HepG2 (cell line): ENCODE results near the gene FCN3. TPM values are rescaled to one million over a fixed set of nuclear protein-coding genes. Genes with fewer than 3 reads are reported as not detected.

ENCODE experiments used
- EHMT2 ChIP-seq: fragments of 200-600 bp; sonication (generic); IDR thresholded peaks from 2 replicates; pipeline ENCODE4 v1.7.0; 2017; ENCODE audit warnings: antibody characterized with exemption, low read depth, low read length, borderline replicate concordance
- EP300 ChIP-seq, 3 experiments: sonication (generic) in 1 of 3; formaldehyde crosslinking in 1 of 3; IDR thresholded peaks; 2 replicates each; pipeline versions ENCODE4 v1.5.1 to v1.6.1; 2011 to 2020; ENCODE audit warnings: low read depth in 2 of 3, low read length in 2 of 3, borderline replicate concordance in 1 of 3, improper control_type of control experiment in 1 of 3, mild to moderate bottlenecking in 1 of 3, missing genetic modification reagents in 1 of 3, moderate library complexity in 1 of 3
- FOSL1 ChIP-seq: sonication (generic); formaldehyde crosslinking; IDR thresholded peaks from 2 replicates; pipeline ENCODE4 v1.9.0; 2021; ENCODE audit warnings: missing genetic modification reagents, borderline replicate concordance
- GATA4 ChIP-seq: sonication (generic); IDR thresholded peaks from 2 replicates; pipeline ENCODE4 v1.6.1; 2016; ENCODE audit warnings: antibody characterized with exemption, low read depth, borderline replicate concordance
- IKZF1 ChIP-seq: fragments of 450-650 bp; IDR thresholded peaks from 2 replicates; pipeline ENCODE4 v1.7.1; 2016
- KDM2A ChIP-seq: sonication (generic); formaldehyde crosslinking; IDR thresholded peaks from 2 replicates; pipeline ENCODE4 v1.4.0; 2020; ENCODE audit warnings: low read depth, missing genetic modification reagents, borderline replicate concordance
- LRRFIP1 ChIP-seq: sonication (generic); formaldehyde crosslinking; conservative IDR thresholded peaks from 2 replicates; pipeline ENCODE4 v1.4.0; 2020; ENCODE audit warnings: missing genetic modification reagents
- MIXL1 ChIP-seq: IDR thresholded peaks from 2 replicates; pipeline ENCODE4 v1.6.1; 2016
- RAD51 ChIP-seq: fragments of 450-650 bp; IDR thresholded peaks from 2 replicates; pipeline ENCODE4 v1.6.1; 2016; ENCODE audit warnings: borderline replicate concordance
- REPIN1 ChIP-seq: sonication (generic); formaldehyde crosslinking; IDR thresholded peaks from 2 replicates; pipeline ENCODE4 v1.8.0; 2022; ENCODE audit warnings: missing genetic modification reagents, low read depth, mild to moderate bottlenecking, borderline replicate concordance
- SAFB2 ChIP-seq: sonication (generic); formaldehyde crosslinking; IDR thresholded peaks from 2 replicates; pipeline ENCODE4 v1.5.1; 2020; ENCODE audit warnings: missing genetic modification reagents, low read depth, mild to moderate bottlenecking, borderline replicate concordance
- SP1 ChIP-seq, 2 experiments: fragments of 450-650 bp in 1 of 2; sonication (generic) in 1 of 2; formaldehyde crosslinking in 1 of 2; IDR thresholded peaks; 2 replicates each; pipeline versions ENCODE4 v1.4.0 to v1.6.1; 2016 to 2020; ENCODE audit warnings: missing genetic modification reagents in 1 of 2
- ZNF225 ChIP-seq: sonication (generic); formaldehyde crosslinking; IDR thresholded peaks from 2 replicates; pipeline ENCODE4 v1.4.0; 2020; ENCODE audit warnings: mild to moderate bottlenecking, missing genetic modification reagents
- ZNF24 ChIP-seq: fragments of 450-650 bp; IDR thresholded peaks from 2 replicates; pipeline ENCODE4 v1.6.1; 2017; ENCODE audit warnings: antibody characterized with exemption, mild to moderate bottlenecking
- ZNF512B ChIP-seq: sonication (generic); formaldehyde crosslinking; IDR thresholded peaks from 2 replicates; pipeline ENCODE4 v1.5.1; 2020; ENCODE audit warnings: missing genetic modification reagents, mild to moderate bottlenecking, borderline replicate concordance
- ZNF619 ChIP-seq: sonication (generic); formaldehyde crosslinking; IDR thresholded peaks from 2 replicates; pipeline ENCODE4 v1.4.0; 2020; ENCODE audit warnings: mild to moderate bottlenecking, missing genetic modification reagents
- ZNF839 ChIP-seq: sonication (generic); formaldehyde crosslinking; IDR thresholded peaks from 2 replicates; pipeline ENCODE4 v1.4.0; 2020; ENCODE audit warnings: missing genetic modification reagents, mild to moderate bottlenecking, borderline replicate concordance
- polyA plus RNA-seq, 8 experiments: library from polyadenylated mRNA; depleted of rRNA in 3 of 8; stranded (reverse) in 7 of 8; unstranded in 1 of 8; fragments of >200 nt; fragmentation: Illumina TruSeq in 4 of 8; extraction: Trizol in 4 of 8; gene quantifications; 2 replicates each; pipeline versions ENCODE4 v1.2.1 to v1.2.3, GENCODE V29; 2011 to 2016; ENCODE audit warnings: low read depth in 4 of 8, missing spikeins in 1 of 8, mixed read lengths in 1 of 8; ENCODE audit not compliant: insufficient read depth in 1 of 8
- total RNA-seq, 5 experiments: library from RNA; depleted of rRNA; stranded (reverse); fragments of >200 nt; fragmentation: Illumina TruSeq; extraction: Trizol; gene quantifications; 2 replicates each; pipeline ENCODE4 v1.2.3, GENCODE V29; 2016; ENCODE audit warnings: low read depth in 1 of 5
- TF ChIP-seq, protein P1 (sequence below): sonication (generic); formaldehyde crosslinking; IDR thresholded peaks from 2 replicates; pipeline ENCODE4 v1.8.1; 2023; ENCODE audit warnings: missing genetic modification reagents, inconsistent platforms, borderline replicate concordance
- TF ChIP-seq, protein P2 (sequence below): sonication (generic); formaldehyde crosslinking; IDR thresholded peaks from 2 replicates; pipeline ENCODE4 v1.4.0; 2020; ENCODE audit warnings: mild to moderate bottlenecking, missing genetic modification reagents

The FCN3 gene
- total and polyA plus RNA-seq, 2 of the 13 experiments (the other 11 are each of a cell fraction or from before 2014, with no cell fraction given) = not detected

DNA sequence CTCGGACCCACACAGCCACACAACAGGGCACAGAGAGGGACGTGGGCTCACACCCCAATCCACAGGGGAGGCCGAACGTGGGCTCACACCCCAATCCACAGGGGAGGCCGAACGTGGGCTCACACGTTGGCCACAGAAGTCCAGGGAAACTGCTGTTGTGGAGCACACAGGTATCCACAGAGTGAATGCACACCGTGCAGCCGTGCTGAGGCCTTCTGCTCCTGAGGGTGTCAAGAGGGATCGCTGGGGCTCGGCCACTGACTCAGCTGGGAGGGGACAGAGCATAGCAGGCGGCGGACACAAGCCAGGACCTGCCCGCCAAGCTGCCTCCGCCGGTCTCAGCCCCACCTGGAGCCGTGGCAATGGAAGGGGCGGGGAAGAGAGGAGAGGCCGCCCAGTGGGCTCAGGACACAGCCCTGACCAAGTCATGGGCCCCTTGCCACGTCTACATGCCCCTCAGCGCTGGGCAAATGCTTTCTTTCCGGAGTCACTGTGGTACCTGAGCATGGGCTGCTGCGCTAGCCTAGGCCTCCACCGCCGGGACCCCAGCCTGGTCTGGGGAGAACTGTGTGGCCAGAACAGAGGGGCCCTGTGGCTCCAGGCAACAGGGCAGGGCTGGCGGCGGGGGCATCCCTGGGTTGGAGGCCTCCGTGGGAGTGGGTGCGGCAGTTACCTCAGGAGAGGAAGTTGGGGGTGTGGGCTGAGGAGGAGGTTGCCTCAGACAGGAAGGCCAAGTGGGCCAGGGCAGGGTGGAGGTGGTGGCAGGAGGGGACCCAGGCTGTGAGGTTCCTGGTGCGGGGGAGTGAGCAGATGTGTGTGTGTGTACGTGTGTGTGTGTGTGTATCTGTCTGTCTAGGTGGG is 31.6 kb downstream of the FCN3 start (continued):
- no peak for TF ChIP-seq SP1 (IDR thresholded peaks at IDR 0.05)
- TF ChIP-seq SP1 (CRISPR knock-in tag; IDR thresholded peaks at IDR 0.05) = no peak; the same call in 1 of the 2 replicates
- TF ChIP-seq LRRFIP1 = no peak
- no peak for TF ChIP-seq EP300 (IDR thresholded peaks at IDR 0.05; ENCODE audit: low read depth in 2 of 2, low read length in 2 of 2)
- TF ChIP-seq EP300 (CRISPR knock-in tag; IDR thresholded peaks at IDR 0.05; ENCODE audit: borderline replicate concordance) = 0 out of 2 replicates have a peak, but pooled peaks have one; percentile 19
- no peak for TF ChIP-seq ZNF225 (CRISPR knock-in tag)
- no peak for TF ChIP-seq FOSL1 (CRISPR knock-in tag)
- no peak for TF ChIP-seq RAD51
- TF ChIP-seq, protein P1, sequence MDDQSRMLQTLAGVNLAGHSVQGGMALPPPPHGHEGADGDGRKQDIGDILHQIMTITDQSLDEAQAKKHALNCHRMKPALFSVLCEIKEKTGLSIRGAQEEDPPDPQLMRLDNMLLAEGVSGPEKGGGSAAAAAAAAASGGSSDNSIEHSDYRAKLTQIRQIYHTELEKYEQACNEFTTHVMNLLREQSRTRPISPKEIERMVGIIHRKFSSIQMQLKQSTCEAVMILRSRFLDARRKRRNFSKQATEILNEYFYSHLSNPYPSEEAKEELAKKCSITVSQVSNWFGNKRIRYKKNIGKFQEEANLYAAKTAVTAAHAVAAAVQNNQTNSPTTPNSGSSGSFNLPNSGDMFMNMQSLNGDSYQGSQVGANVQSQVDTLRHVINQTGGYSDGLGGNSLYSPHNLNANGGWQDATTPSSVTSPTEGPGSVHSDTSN (CRISPR knock-in tag) = no peak
- TF ChIP-seq KDM2A = peak; percentile 60
- no peak; the same call in 1 of the 2 replicates for TF ChIP-seq ZNF619
- TF ChIP-seq ZNF839 (CRISPR knock-in tag) = no peak
- TF ChIP-seq REPIN1 (CRISPR knock-in tag) = peak; percentile 61; the same call in 1 of the 2 replicates
- no peak for TF ChIP-seq EHMT2
- TF ChIP-seq ZNF24 = no peak
- TF ChIP-seq IKZF1 = no peak
- TF ChIP-seq, protein P2, sequence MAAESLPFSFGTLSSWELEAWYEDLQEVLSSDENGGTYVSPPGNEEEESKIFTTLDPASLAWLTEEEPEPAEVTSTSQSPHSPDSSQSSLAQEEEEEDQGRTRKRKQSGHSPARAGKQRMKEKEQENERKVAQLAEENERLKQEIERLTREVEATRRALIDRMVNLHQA (CRISPR knock-in tag) = no peak
- TF ChIP-seq ZNF512B (CRISPR knock-in tag) = 0 out of 2 replicates have a peak, but pooled peaks have one; percentile 36
- no peak for TF ChIP-seq GATA4
- TF ChIP-seq MIXL1 (CRISPR knock-in tag) = no peak
- no peak for TF ChIP-seq SAFB2 (CRISPR knock-in tag)
